Iris pigment epithelial cell (primary cell): Measurements from ENCODE around the gene AXIN1.
"Not testable (repeated sequence)": the region's sequence is repeated elsewhere in the genome, so short reads cannot be mapped to it uniquely, and the experiment has no call there.

Experiments used
- DNase-seq: peaks from one replicate; pipeline ENCODE4 v3.0.0-alpha.2; 2011; ENCODE audit warnings: low read depth

The AXIN1 gene

GRCh38 chr16:369275-369865 is 16.8 kb upstream of the AXIN1 start:
- DNase-seq: no peak

- DNase-seq: no peak
Observed at GRCh38 chr16:368388-369158, 16.1 kb upstream of the AXIN1 start.

- DNase-seq: no peak
Observed at GRCh38 chr16:367333-367903, 14.9 kb upstream of the AXIN1 start.

- DNase-seq: no peak
Observed at GRCh38 chr16:366476-366875, 14.0 kb upstream of the AXIN1 start.

GRCh38 chr16:364595-365491 is 12.3 kb upstream of the AXIN1 start:
- no peak for DNase-seq

- DNase-seq: no peak
Observed at GRCh38 chr16:363766-364490, 11.4 kb upstream of the AXIN1 start.

- no peak for DNase-seq
Observed at GRCh38 chr16:363110-363765, 10.7 kb upstream of the AXIN1 start.

- not testable (repeated sequence) for DNase-seq
Observed at GRCh38 chr16:362702-362999, 10.1 kb upstream of the AXIN1 start.

GRCh38 chr16:361872-362701 is 9.6 kb upstream of the AXIN1 start:
- peak; percentile 72 for DNase-seq

GRCh38 chr16:361341-361871 is 8.9 kb upstream of the AXIN1 start:
- no peak for DNase-seq

GRCh38 chr16:360698-361336 is 8.3 kb upstream of the AXIN1 start:
- DNase-seq: no peak

- DNase-seq: no peak
Observed at GRCh38 chr16:359871-360697, 7.6 kb upstream of the AXIN1 start.

GRCh38 chr16:359067-359763 is 6.7 kb upstream of the AXIN1 start:
- DNase-seq: no peak

- DNase-seq: no peak
Observed at GRCh38 chr16:356741-357140, 4.2 kb upstream of the AXIN1 start.

- DNase-seq: no peak
Observed at GRCh38 chr16:354971-355461, 2.5 kb upstream of the AXIN1 start.

GRCh38 chr16:354291-354881 is 1.9 kb upstream of the AXIN1 start:
- DNase-seq: no peak

- no peak for DNase-seq
Observed at GRCh38 chr16:353404-354290, 1.1 kb upstream of the AXIN1 start.
